GM21526 (cell line): ENCODE measurements around the gene CPOX.

ENCODE experiments used
- ATAC-seq: cut with Tn5 transposase; IDR thresholded peaks from one replicate; pipeline ENCODE4 v1.9.1; 2021; ENCODE audit warnings: moderate library complexity; ENCODE audit not compliant: unreplicated experiment, low FRiP score

The CPOX gene

DNA sequence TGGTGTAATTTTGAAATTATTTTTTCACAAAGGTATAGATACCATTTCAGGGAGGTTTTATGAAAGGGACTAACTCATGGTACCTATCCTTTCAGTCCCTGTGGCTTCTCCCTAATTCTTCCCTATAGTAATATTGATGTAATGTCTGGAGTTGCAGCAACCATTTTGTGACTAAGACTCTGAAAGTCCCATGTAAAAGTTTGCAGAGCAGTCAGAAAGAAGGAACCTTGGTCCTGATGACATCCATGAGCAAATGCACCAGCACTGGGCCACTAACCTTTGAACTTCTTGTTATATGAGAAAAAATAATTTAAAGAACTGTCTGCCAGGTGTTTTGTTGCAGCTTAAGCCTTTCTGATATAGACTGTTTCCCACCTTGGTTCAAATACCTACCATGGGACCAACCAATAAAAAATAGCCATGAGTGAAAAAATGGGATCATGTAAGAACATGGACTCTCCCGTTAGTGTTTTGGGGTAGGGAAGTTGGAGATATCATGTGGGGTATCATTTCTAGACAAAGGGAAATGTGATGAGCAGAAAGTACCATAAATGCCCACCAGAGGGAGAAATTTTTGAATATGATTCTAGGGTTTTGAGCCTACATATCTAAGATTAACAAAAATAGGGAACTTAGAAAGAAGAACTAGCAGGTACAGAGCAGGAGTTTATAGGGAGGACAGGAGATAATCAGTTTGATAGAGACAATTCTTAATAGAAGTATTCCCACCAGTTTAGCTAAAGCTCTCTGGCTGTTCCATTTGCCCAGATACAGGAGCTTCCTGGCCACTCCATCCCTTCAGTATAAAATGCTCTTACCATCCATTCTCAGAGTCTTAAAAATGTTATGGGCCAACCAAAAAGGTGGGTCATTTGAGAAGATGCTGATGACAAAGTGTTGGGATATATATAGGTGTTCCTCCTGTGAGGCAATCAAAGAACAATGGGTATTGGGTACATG is 3.4 kb upstream of the CPOX start:
- no peak for ATAC-seq

DNA sequence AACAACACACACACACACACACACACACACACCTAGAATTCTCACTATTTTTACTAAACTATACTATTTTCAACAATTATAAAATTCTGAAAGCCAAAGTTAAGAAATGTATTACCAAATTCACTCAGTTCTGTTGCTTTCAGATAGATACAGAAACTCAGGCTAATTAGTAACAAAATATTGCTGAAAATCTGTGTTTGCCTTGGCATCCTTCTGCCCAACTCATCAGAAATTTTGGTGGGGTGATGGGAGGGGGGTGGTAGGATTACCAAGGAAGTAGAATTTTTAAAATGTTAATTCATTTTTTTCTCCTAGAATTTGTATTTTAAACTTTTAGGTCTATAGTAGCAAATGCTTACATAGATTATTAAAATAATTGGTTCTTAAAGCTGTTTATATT is 2.7 kb upstream of the CPOX start:
- no peak for ATAC-seq

DNA sequence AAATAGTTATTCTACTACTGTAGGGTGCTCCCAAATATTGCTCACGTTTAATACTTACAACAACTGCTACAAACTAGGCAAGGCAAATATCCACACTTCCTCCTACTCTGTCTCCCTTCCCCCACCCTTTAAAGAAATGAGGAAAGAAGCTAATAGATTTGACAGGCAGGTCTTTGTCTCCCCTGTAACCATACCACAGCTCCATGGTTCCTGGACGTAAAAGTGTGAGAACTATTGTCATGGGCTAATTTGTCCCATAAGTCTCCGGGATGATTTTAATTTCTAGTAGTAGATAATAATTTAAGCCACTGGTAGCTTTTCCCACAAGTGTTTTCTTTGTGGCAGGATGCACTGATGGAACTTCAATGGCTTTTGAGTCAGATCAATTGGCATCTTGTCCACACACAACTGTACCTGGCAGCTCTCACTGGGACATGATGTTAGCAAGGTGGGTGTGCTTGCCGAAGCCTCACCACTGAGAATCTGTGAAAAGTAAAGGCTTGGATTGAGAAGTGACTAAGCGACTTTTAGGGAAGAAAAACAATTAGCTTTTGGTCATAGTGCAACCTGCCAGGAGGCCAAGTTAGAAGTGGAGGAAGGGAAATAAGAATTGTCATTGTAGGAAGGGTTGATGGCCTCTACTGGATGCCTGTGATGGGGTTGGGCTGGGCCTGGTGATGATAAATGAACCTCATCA is 1.4 kb upstream of the CPOX start:
- no peak for ATAC-seq

DNA sequence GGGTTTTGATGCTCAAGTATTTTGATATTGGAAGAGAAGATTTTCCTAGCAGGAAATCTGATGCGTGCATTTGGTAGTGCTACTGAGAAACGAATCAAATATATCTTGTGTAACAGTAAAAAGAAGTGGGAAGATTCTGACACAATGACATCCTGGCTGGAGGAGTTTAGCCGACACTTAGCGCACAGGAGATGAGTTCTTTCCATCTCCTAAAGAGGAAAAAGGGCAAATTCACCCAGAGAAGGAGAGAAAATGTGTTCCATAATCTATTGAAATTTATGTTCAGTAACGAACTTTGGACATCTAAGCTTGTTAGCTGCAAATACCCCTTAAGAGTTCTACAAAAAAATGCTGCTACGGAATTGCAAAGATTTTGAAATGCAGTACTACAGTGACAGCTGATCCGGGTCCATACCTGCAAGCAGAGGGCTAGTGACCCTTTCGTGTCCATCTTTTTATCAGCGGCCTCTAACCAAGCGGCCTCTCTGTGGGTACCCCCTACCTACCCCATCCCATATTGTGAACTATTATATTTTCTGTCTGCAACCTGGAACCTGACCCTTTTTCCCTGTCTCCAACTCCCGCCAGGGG is 971 bp downstream of the CPOX start:
- ATAC-seq = no peak

DNA sequence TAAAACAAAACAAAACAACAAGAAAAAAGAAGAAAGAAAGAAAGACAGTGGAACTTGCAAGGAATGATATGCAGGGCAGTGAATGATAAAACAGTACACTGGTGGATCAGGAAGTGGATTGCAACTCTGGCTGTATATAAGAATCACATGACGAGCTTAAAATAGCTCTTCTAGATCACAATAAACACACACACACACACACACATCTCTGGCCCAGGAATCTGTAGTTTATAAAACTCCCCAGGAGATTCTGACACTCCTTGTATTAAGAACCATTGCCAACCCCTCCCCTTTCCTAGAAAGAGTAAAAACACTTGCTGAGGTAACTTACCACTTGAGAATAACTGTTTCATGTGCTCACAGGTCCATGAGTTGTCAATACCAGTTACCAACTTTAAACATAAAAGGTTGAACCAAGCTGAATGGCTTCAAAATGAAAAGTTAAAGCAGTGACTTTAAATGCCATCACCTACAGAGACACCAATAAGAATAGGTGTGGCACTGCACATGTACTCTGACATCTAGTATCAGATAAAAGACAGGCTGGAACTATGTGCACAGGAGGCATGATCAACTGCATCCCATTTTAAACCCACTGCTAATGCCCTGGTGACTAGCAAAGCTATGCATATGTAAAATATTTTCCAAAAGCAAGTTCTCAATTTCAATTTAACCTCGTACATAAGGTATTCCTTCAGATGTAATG is 3.9 kb downstream of the CPOX start:
- ATAC-seq = no peak

DNA sequence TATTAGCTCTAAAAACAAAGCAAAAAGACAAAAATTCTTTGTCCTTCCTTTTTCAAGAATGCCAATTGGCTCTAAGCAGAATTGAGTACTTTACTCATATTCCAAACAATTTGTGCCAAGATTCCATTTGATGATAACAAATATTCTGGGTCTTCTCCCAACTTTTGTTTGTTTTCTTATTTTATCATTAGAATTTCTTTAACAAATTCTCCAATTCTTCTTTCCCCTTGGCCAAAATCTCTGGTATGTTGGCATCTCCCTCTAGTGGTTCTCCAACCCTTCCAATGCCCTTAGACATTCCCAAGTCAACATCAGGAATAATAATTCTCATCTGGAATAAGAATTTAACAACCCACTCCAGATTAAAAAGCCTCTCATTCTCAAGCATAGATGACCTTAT is 5.3 kb downstream of the CPOX start:
- ATAC-seq = no peak

DNA sequence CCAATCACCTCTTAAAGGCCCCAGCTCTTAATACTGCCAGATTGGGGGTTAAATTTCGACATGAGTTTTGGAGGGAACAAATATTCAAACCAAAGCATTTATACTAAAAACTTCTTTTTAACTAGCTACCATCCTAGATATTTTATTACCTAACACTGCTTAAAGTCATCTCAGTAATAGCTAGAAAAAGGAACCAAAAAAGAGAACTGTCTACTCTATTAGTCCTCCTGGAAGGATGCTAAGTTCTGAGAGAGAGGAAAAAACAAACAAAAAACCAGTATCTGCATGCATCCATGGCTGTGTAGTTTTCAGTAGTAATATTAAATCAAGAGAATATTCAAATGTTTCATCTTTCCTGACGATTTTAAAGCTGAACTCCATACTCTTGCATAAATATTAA is 5.8 kb downstream of the CPOX start:
- ATAC-seq = no peak

DNA sequence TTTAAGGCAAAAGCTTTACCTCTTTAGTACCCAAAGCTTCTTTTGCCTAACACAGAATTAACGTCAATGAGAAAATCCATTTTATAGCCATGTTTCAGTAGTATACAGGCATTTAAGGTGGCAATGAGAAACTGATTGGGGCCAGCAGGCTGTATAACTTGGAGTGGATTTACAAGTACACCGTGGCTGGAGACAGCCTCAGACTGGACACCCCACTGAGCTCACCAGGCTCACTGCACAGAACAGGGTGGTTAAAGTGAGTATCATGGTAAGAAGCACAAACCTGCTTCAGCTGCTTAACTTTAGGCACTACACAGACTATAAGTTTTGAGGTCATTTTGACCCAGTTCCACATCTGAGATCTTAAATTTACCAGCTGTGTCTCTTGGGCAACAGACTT is 8.9 kb downstream of the CPOX start:
- no peak for ATAC-seq

DNA sequence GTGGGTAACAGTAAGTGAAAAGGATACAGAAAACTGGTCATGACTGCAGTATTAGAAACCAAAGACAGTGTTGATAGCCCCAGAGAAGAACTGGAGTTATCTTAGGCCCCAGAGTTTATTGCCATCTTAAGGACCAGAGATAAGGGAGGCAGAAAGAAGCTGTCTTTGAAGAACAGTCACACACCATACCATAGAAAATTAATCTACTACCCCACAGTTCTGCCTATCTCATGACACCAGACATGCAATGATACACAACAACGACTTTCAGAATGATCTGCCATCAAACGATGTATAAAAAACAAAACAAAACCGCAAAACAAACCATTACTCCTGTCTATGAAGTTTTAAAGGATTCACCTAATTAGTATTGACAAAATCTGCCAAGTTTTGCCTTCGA is 9.6 kb downstream of the CPOX start:
- ATAC-seq = no peak

DNA sequence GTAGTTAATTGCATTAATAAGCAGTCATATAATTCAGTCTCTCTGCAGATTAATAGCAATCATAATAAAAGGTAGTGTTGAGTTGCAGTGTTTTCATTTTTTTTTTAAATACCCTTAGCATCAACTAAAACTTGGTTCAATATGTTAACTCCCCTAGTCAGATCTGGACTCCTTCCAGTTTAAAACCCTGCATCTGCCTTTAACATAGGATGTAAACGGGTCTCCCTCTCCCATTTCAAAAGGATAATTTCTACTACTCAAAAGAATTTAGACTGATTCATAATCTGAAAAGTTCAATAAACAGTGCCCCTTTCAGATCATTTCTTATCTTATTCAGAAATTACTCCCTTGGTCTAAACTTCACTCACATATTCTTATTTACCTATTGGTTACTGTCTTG is 11.4 kb downstream of the CPOX start:
- no peak for ATAC-seq

DNA sequence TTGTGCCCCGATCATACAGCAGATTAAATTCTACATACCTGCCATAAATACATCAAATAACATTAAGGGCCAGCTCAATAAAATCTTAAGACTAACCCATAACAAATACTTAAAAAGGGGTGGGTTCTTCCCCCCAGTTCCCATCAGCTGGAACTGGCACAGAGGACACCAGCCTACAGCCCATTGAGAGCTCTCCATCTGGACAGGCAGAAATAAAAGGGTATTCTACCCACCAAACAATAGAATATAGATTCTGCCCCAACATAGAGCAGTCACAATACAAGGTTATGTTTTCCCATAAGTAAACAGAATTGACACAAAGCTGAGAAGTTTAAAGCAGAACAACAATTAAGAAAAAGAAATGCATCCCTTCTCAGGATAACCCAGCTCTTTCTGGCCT is 11.9 kb downstream of the CPOX start:
- no peak for ATAC-seq

DNA sequence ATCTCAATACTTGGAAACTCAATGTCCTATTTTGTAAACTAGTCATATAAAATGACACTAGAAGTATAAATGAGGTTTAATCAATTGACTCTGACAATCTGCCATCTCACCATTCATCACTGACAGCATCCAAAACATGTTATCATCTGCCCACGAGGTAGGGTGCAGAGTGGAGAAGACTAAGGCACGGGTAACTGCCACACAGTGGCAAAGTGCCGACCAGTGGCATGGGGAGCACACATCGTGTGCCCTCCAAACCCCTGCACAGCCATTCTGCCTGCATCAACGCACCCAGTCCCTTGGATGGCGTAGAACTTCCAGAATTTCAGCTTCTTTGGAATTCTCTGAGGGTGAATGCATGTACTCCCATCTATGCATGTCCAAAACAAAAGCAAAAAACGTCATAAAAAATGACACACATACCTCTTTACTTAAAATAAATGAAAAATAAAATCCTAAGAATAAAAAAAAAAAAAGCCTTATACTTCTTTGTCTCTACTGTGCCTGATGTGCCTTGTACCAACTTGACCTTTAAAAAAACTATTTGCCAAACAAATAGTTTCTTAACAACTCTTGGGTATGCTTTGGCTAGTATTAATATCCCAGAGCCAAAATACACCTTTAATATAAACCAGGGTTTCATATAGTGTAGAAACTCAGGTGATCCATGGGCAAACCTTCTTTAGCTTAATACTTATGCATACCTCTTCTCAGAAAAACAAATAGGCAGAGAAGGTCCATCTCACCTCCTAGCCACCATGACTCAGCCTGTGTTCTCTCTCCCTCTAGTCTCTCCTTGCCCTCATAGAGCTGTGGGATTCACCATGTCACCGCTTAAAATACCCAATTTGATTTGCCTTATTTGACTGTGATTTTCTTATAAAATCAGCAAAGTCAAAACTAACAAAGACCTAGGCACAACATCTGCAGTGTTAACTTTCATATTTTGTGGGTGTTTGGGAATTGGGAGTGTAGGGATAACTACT is 12.7 kb downstream of the CPOX start:
- ATAC-seq = no peak

DNA sequence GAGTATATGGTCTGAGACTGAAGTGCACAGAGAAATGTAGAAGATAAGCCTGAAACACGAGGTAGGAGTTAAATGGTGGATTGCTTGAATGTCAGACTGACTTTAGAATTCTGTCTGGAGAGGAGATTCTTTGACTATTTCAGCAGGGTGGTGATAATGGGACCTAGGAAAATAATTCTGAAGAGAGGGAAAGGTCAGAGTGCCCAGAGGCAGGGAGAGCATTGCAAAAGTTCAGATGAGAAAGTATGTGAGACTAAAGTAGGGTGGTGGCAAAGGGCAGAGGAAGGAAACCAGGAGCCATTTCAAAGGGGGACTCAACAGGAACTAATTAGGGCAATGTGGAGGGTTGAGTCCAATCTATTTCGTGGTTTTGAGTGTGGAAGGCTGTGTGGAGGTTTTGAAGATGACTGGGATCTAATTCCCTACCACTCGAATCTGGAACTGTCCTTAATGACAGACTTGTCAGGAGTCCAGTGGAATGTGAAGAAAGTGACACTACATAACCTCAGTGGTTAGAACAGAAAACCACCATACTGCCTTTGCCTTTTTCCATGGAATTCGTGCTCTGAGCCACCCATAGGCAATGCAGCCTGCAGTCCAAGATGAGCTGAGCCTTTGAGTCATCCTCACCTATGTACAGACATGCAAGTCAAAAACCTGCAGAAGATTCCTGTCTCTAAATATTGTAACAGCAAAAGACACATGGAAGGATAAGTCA is 16.1 kb downstream of the CPOX start:
- no peak for ATAC-seq

DNA sequence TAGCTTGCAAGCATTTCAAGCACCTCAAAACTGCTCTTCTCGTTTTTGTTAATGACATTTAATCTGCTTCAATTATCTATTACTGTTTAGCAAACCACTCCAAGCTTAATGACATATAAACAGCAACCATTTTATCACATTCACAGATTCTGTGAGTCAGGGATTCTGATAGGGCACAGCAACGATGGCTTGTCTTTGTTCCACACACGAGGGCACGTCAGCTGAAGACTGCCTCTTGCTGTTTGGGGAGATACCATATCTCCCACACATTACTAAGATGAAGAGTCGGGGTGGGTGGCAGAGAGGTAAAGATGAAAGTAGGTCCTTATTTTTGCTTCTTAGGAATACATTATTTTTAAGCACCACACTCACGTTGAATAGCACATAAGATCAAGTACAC is 19.3 kb downstream of the CPOX start:
- ATAC-seq = no peak

DNA sequence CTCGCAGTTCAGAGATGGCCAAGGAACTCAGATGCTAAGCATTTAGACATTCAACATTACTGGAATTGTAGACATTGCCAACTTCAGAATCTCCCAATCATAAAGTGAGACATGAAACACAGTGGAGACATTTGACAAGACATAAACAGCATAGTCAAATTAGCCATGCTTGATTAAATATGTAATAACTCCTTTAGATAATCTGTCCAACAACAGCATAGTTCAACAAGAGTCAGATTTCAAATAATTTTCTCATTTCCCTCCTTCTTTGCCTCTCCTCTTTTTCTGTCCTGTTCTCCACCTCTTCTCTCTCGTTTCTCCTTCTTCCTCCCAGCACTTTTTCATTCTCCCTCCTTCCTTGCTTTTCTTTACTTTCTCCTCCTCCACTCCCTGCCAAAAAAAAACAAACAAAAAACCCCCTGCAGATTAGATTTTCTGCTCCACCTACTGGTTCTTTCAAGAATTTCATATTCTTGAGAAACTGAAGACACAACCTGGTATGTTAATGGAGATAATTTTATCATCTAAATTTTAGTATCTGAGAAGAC is 20.2 kb downstream of the CPOX start:
- no peak for ATAC-seq

DNA sequence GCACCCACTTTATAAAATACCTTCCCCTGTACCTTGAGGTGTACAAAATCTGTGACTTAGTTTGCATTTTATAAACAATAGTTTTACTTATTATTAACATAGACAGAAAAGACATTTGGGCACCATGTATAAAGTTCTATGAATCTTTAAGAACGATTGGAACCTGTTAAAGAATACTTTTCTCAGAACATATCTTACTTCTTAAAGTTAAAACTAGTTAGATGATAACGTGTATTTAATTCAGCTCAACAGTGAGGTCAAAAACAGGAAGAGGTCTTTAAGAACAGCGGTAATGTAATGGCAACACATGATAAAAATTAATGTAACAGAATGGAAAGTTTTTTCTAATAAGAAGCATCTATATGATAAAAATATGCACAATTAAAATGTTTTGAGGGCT is 25.0 kb downstream of the CPOX start:
- no peak for ATAC-seq

DNA sequence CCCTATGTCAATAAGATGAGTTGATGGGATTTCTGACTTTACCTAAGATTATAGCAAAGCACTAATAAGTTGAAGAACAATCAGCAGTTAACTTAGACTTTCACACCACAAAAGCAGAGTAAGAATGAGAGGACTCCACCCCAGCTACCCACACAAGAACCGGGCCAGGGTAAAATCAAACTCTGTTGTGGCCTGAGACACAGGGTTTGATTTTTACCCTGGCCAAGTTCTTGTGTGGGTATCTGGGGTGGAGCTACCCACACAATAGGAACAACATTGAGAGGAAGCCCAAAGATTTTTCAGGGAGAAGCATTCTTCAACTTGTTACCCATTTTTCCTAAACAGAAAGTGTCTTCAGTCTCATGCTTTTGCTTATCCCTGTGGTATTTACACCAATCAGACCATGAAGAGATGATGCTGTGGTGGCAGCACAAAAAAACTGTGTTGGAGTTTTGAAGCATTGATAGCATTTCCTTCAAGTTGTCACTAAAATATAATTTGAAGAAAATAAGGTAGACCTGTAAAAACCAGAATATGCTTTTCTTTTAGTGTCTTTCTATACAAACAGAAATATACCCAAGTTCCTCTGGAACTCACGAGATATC is 25.6 kb downstream of the CPOX start:
- ATAC-seq = no peak

DNA sequence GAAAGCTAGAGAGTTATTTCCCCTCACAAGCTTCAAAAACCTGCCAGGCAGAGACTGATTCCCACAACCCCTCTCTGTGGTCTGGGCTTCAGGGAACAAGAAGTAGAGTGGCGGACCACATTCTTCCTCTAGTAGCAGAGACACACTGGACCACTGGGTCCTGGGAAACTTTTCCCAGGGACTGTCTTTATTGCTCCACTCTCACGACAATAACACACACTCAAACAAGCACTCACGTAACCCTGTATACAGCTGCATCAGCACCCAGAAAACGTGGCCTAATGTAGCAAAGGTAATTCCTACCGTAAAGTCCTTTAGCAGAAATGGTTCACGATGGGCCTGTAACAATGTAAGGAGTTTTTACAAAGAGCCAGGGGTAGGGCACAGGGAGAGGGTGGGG is 27.6 kb downstream of the CPOX start:
- no peak for ATAC-seq
